NT2/D1 (cell line): Measurements from ENCODE around the gene NFKBIA.
"Not testable (repeated sequence)": the region's sequence is repeated elsewhere in the genome, so short reads cannot be mapped to it uniquely, and the experiment has no call there.

ENCODE experiments used
- DNase-seq: peaks from one replicate; pipeline ENCODE4 v3.0.0-alpha.2; 2011; ENCODE audit warnings: low read depth, low spot score
- H3K27me3 ChIP-seq: 2 replicates; pipeline ENCODE4 v1.6.0; 2011; ENCODE audit warnings: mild to moderate bottlenecking; ENCODE audit not compliant: insufficient read length, insufficient read depth
- H3K36me3 ChIP-seq: 2 replicates; pipeline ENCODE4 v1.6.1; 2011; ENCODE audit warnings: mild to moderate bottlenecking, low read length, mixed read lengths; ENCODE audit not compliant: insufficient read depth, insufficient read length
- H3K4me1 ChIP-seq: 2 replicates; pipeline ENCODE4 v1.5.1; 2011; ENCODE audit not compliant: insufficient read depth, insufficient read length
- H3K4me3 ChIP-seq: 2 replicates; pipeline ENCODE4 v1.5.1; 2011; ENCODE audit warnings: low read depth; ENCODE audit not compliant: insufficient read length
- H3K9ac ChIP-seq: 2 replicates; pipeline ENCODE4 v1.6.0; 2011; ENCODE audit warnings: low read depth; ENCODE audit not compliant: insufficient read length
- H3K9me3 ChIP-seq: 2 replicates; pipeline ENCODE4 v1.5.1; 2011; ENCODE audit warnings: mild to moderate bottlenecking, low read length; ENCODE audit not compliant: insufficient read depth
- SUZ12 ChIP-seq: IDR thresholded peaks from 2 replicates; pipeline ENCODE4 v1.6.1; 2011; ENCODE audit not compliant: insufficient read length, insufficient read depth; ENCODE audit errors: extremely low read depth
- YY1 ChIP-seq: IDR thresholded peaks from 2 replicates; pipeline ENCODE4 v1.6.1; 2011; ENCODE audit not compliant: insufficient read length, insufficient read depth
- ZNF274 ChIP-seq: IDR thresholded peaks from 2 replicates; pipeline ENCODE4 v1.6.1; 2011; ENCODE audit warnings: mild to moderate bottlenecking, low read depth, low read length

Gene NFKBIA

GRCh38 chr14:35402323-35403113, 2.0 kb downstream of the NFKBIA start:
- Histone ChIP-seq H3K4me3 (no peak overlapping the region), H3K9me3 (no peaks in the 10 kb centered on the region), H3K9ac (peak overlapping the region; percentile 76), H3K36me3 (peaks cover 37% of the 10 kb centered on the region), H3K4me1 (peaks cover 12% of the 10 kb centered on the region), H3K27me3 (no peaks in the 10 kb centered on the region)
- no peak for TF ChIP-seq SUZ12
- no peak for TF ChIP-seq ZNF274
- TF ChIP-seq YY1 = no peak
- DNase-seq = no peak

GRCh38 chr14:35401422-35402265, 2.9 kb downstream of the NFKBIA start:
- H3K9me3 ChIP-seq = no peaks in the 10 kb centered on the region
- H3K27me3 ChIP-seq = no peaks in the 10 kb centered on the region
- no peak overlapping the region for H3K4me3 ChIP-seq
- peaks cover 37% of the 10 kb centered on the region for H3K36me3 ChIP-seq
- H3K9ac ChIP-seq = no peak overlapping the region
- peaks cover 12% of the 10 kb centered on the region for H3K4me1 ChIP-seq
- TF ChIP-seq YY1 = no peak
- TF ChIP-seq SUZ12 = no peak
- no peak for TF ChIP-seq ZNF274
- DNase-seq = no peak

GRCh38 chr14:35400648-35401421, 3.7 kb downstream of the NFKBIA start:
- H3K4me1 ChIP-seq = peaks cover 12% of the 10 kb centered on the region
- H3K36me3 ChIP-seq = peaks cover 37% of the 10 kb centered on the region
- no peak for TF ChIP-seq SUZ12
- no peak for TF ChIP-seq YY1
- TF ChIP-seq ZNF274 = no peak
- no peak overlapping the region for H3K4me3 ChIP-seq
- H3K9ac ChIP-seq = no peak overlapping the region
- no peak for DNase-seq
- H3K9me3 ChIP-seq = no peaks in the 10 kb centered on the region
- no peaks in the 10 kb centered on the region for H3K27me3 ChIP-seq

- DNase-seq = no peak
- Histone ChIP-seq H3K36me3 (peaks cover 37% of the 10 kb centered on the region), H3K27me3 (no peaks in the 10 kb centered on the region), H3K4me3 (no peak overlapping the region), H3K4me1 (peaks cover 8% of the 10 kb centered on the region), H3K9ac (no peak overlapping the region), H3K9me3 (no peaks in the 10 kb centered on the region)
- TF ChIP-seq YY1 = no peak
- TF ChIP-seq ZNF274 = no peak
- no peak for TF ChIP-seq SUZ12
Measured at GRCh38 chr14:35399083-35399937, 5.2 kb downstream of the NFKBIA start.

- no peak for DNase-seq
- H3K9ac ChIP-seq = no peak overlapping the region
- H3K36me3 ChIP-seq = peaks cover 31% of the 10 kb centered on the region
- H3K4me1 ChIP-seq = peaks cover 6% of the 10 kb centered on the region
- no peak overlapping the region for H3K4me3 ChIP-seq
- TF ChIP-seq ZNF274 = no peak
- no peak for TF ChIP-seq SUZ12
- no peak for TF ChIP-seq YY1
- no peaks in the 10 kb centered on the region for H3K9me3 ChIP-seq
- no peaks in the 10 kb centered on the region for H3K27me3 ChIP-seq
Measured at GRCh38 chr14:35398071-35398584, 6.4 kb downstream of the NFKBIA start.

- not testable (repeated sequence) for DNase-seq, H3K4me1 ChIP-seq, H3K27me3 ChIP-seq, H3K9ac ChIP-seq, H3K4me3 ChIP-seq, H3K9me3 ChIP-seq
- peaks cover 16% of the 10 kb centered on the region for H3K36me3 ChIP-seq
Measured at GRCh38 chr14:35396610-35397009, 7.9 kb downstream of the NFKBIA start.
